Measurements from ENCODE around the gene ADA.

Gene ADA

DNA sequence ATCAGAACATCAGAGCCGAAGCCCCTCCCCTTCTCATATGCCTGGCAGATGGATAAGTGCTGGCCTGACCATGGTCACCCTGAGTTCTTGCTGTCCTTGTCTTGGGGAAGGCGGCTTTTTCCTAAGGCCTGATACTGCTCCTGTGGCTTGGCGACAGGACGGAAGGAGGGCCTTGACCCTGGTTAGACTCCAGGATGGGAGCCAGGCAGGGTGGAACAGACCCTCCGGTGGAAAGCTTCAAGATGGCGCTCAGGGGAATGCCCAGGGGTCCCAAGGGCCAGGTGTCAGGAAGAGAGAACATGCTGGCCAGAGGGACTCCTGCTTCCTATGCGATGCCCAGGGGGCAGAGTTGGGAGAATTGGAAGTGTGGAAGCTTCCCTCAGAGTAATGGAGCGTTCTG lies 29.6 kb downstream of the ADA start:
- no peak for DNase-seq

GRCh38 chr20:44621325-44621724 lies 30.2 kb downstream of the ADA start:
- DNase-seq, result no peak

DNA sequence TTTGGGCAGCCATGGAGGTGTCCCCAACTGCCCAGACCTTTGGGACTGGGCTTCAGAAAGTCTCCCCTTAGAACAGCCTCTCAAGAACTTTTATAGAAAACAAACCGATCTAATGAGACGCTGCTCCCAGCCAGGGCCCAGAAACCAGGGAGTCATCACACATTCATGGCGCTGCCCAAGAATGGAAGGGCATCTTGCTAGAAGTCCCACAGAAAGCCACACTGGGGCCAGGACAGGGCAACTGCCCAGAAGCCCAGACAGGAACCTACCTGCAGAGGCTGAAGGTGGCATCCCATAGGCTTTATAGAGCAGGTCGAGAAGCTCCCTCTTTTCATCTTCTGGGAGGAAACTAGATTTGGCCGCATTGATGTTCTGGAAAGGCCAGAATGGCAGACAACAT lies 31.5 kb downstream of the ADA start:
- DNase-seq, result no peak

DNA sequence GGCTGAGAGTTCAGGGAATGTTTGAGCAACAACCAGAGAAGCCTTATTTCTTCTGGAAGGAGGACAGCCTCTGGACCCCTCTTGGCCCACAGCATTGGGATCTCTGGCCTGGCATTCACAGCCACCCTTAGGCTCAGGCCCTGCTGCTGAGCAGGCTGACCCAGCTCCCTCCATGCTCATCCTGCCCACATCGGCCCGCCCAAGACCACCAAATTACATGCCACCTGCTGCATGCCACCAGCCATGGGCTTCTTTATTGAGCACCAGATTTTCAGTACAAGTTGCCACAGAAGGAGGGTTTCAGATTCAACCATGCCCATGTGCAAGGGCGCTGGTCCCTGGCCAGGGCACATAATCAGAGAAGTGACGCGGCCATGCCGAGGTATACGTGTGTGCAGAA lies 32.2 kb downstream of the ADA start:
- DNase-seq, result no peak

- peak; percentile 26 to 32 for DNase-seq
These were observed 33.2 kb downstream of the ADA start for GRCh38 chr20:44618318-44618731.

DNA sequence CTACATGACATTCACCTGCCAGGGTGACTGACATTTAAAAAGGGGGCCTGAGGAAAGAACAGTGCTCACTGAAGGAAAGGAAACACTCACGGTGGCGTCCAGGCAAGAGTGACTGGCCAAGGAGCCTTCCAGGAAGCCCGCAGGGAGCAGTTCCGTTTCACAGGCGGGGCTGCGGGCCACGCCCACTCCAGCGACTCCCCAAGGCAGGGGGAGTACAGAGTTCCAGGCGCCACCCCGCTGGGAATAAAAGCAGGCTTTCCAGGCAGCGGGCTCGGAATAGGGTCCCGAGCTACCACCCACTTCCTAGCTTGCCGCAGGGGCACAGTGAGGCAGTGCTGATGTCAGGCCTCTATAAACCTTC lies 34.9 kb downstream of the ADA start:
- no peak for DNase-seq

GRCh38 chr20:44615876-44616603 lies 35.5 kb downstream of the ADA start:
- no peak for DNase-seq

GRCh38 chr20:44615169-44615791 lies 36.2 kb downstream of the ADA start:
- peak in 1 of 2 donors; percentile 14 for DNase-seq

- no peak for DNase-seq
These were observed 37.0 kb downstream of the ADA start for GRCh38 chr20:44614525-44614924.

GRCh38 chr20:44613575-44613974 lies 37.9 kb downstream of the ADA start:
- no peak for DNase-seq

DNA sequence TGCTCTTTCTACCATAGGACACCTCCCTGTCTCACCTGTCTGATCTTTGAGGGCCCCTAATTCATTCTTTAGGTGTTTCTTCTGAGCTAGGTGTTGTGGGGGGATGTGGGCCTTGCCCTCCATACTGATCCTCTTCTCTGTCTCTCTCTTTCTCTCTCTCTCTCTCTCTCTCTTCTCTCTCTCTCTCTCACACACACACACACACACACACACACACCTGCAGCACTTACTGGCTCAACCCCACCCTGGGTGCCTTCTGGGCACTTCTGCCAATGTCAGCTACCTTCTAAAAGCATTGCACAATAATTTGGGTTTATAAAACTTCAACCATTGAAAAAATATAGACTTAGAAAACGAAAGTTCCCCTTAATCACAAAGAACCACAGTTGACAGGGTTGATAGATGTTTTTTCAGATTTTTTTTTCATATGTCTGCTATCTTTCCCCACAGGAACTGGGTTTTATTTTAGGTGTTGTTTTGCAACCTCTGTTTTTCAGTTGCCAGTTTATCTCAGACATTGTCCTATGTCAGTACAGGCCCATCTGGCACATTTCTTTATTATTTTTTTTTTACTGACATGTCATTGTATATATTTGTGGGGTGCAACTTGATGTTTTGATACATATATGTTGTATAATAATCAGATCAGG lies 41.1 kb downstream of the ADA start:
- peak; percentile 47 to 50 for DNase-seq

- peak; percentile 82 to 83 for DNase-seq
These were observed 41.8 kb downstream of the ADA start for GRCh38 chr20:44609516-44610312.

- DNase-seq, result no peak
These were observed 42.4 kb downstream of the ADA start for GRCh38 chr20:44609006-44609515.

DNA sequence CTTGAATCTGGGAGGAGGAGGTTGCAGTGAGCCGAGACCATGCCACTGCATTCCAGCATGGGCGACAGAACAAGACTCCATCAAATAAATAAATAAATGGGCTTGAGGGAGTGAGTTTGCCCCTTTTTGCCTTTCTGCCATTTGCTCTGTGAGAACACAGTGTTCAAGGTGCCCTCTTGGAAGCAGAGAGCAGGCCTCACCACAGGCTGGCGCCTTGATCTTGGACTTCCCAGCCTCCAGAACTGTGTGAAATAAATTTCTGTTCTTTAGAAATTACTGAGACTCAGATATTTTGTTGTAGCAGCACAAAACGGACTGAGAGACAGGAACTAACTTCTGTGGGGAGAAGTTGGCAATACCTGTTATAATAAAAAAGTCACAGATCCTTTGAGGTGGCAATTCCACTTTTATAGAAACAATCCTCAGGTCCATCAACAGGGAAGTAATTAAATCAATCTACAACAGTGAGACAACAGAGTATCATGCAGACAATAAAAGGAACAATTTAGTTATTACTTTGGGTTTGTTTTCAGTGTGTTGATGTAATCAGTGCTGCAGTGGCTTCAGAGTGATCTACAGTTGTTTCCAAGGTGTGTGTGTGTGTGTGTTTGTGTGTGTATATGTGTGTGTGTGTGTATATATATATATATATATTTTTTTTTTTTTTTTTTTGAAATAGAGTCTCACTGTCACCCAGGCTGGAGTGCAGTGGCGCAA lies 44.6 kb downstream of the ADA start:
- DNase-seq, result no peak

DNA sequence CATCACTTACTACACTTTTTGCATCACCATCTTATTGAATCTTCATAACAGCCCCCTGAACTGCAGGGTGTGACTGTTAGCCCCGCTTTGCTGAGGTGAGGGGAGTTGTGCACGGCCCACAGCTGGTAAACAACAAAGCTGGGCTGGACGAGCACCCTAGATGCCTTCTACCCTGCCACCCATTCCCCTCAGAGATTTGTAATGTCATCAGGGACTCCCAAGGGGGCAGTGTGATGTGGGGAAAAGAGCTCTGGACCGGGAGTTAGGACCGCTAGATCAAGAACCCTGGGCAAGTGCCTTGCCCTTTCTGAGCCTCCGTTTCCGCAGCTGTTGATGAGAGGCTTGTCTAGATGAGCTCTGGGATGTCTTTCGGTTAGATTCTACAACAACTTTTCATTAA lies 48.2 kb downstream of the ADA start:
- DNase-seq, result no peak

- DNase-seq, result no peak
These were observed 49.7 kb downstream of the ADA start for GRCh38 chr20:44601801-44602204.

DNA sequence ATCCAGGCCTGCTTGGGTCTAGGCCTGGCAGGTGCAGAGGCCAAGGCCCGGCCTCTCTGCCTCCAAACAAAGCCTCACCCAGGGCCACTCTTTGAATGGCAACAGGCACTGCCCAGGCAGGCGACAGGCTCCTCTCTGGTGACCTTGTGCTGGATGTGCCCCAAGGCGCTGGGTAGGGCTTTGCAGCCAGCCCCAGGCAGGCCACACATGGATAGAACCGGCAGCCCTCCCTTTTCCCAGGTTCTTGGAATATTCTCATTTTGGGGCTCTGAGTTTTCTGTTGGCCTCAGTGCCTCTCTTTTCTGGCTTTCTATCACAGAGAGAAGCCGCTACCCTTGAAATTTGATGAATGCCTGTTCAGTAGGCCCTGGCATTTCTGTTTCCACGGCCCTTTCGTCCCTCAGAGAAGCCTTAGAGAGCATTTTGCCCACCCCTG lies 50.2 kb downstream of the ADA start:
- DNase-seq, result no peak

- DNase-seq, result no peak
These were observed 50.7 kb downstream of the ADA start for GRCh38 chr20:44600758-44601201.

GRCh38 chr20:44600301-44600700 lies 51.2 kb downstream of the ADA start:
- DNase-seq, result no peak

DNA sequence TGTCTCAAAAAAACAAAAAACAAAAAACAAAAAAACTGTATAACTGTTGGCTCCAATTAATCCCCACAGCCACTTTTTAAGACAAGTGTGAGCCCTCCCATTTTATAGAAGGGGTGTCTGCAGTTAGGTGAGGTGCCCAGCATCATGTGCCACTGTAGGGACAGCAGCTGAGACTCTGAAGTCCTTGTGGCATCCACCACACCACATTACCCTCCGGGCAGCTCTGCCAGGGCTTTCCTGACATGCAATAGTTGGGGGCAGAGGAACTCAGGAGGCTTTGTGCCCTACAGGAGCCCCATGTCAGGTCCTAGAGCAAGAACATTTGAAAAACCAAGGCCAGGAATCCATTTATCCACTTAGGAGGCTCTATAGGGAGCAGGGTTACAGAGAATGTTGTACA lies 51.8 kb downstream of the ADA start:
- no peak for DNase-seq

GRCh38 chr20:44598423-44599305 lies 52.8 kb downstream of the ADA start:
- DNase-seq, result no peak
